Tibial nerve (tissue), 4 donors: ENCODE results near the gene PRDM4. TPM values are rescaled to one million over a fixed set of nuclear protein-coding genes. Genes with fewer than 3 reads are reported as not detected.

ENCODE experiments used
- DNase-seq, 2 donors: peaks; one replicate each; pipeline ENCODE4 v3.0.0-alpha.2; 2019; ENCODE audit warnings: low spot score in 2 of 2
- H3K27ac ChIP-seq, 4 donors: fragments of 200-600 bp; sonication (generic) in 3 of 4; one replicate each; pipeline ENCODE4 v1.5.1; 2017 to 2019; ENCODE audit warnings: mild to moderate bottlenecking in 1 of 4
- H3K27me3 ChIP-seq, 2 donors: fragments of 200-600 bp; sonication (generic) in 1 of 2; one replicate each; pipeline versions ENCODE4 v1.5.1 to v1.6.0; 2017 to 2019
- H3K36me3 ChIP-seq, 3 donors: fragments of 200-600 bp; sonication (generic); one replicate each; pipeline ENCODE4 v1.5.1; 2018 to 2019
- H3K4me1 ChIP-seq, 4 donors: fragments of 200-600 bp; sonication (generic) in 3 of 4; one replicate each; pipeline ENCODE4 v1.5.1; 2017 to 2019
- H3K4me3 ChIP-seq, 4 donors: fragments of 200-600 bp; sonication (generic) in 3 of 4; one replicate each; pipeline ENCODE4 v1.5.1; 2017 to 2019; ENCODE audit warnings: mild to moderate bottlenecking in 1 of 4, moderate library complexity in 1 of 4
- H3K9me3 ChIP-seq, 4 donors: fragments of 200-600 bp; sonication (generic) in 3 of 4; one replicate each; pipeline ENCODE4 v1.5.1; 2017 to 2019
- EP300 ChIP-seq, 2 donors: sonication (generic); formaldehyde crosslinking; IDR thresholded peaks; one replicate each; pipeline ENCODE4 v1.6.1; 2017; ENCODE audit warnings: antibody characterized with exemption in 2 of 2, mild to moderate bottlenecking in 1 of 2
- POLR2A ChIP-seq, 2 donors: fragments of 450-650 bp; IDR thresholded peaks; one replicate each; pipeline ENCODE4 v1.6.1; 2017; ENCODE audit warnings: antibody characterized with exemption in 2 of 2, mild to moderate bottlenecking in 2 of 2, moderate library complexity in 2 of 2
- WGBS, 2 donors: methylation state at CpG; one replicate each; pipeline ENCODE4 v1.1.5; 2018; 5-methylcytosine and 5-hydroxymethylcytosine counted together
- total RNA-seq, 4 donors: library from RNA; depleted of rRNA; stranded (reverse); fragments of >200 nt; gene quantifications; one replicate each; pipeline ENCODE4 v1.1.0, GENCODE V29; 2016
- TF ChIP-seq, protein P1 (sequence below), 5 experiments: fragments of 200-600 bp in 3 of 5; fragments of 450-650 bp in 2 of 5; sonication (generic) in 3 of 5; IDR thresholded peaks; one replicate each; pipeline ENCODE4 v1.5.1; 2016 to 2019; ENCODE audit warnings: antibody characterized with exemption in 5 of 5, mild to moderate bottlenecking in 3 of 5, moderate library complexity in 2 of 5

Gene PRDM4
- 10 to 100 TPM; 25.6 to 36.9 (median 34.7) TPM for total RNA-seq

DNA sequence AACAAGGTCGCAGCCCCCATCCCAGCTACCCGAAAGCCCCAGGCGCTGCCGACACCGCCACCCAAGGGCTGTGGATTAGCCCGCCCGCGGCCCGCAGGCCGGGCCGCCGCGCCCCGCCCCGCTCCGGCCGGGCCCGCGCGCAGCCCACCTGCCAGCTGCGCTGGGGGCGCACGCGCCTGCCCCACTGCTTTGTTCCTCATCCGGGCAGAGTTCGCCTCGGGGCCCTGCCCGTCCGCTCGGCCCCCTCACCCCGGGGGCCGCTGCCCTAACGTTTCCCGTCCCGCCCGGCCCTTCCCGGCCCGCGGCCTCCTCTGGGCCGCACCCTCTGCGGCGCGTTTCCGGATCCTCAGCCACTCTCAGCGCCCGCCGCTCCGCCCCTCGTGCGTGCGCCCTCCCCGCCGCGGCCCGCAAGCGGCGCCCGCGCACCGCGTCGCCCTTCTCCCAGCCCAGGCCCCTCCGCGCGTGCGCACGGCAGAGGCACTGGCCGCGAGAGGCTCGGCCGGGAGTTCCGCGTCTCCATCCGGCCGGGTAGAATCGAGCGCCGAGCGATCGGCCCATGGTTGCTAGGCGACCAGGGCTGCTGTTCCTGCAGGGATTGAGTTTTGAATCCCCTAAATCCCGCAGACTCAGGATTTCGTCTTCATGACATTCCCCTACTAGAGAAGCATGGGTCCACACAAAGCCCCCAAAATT lies at the start of gene PRDM4:
TSS of gene PRDM4 (minus strand) at position 329 of the 693 bp plus-strand sequence. CDS start 622 bp downstream, outside the sequence.
- no peaks in the 10 kb centered on the region for H3K27me3 ChIP-seq
- peak within 1 kb of the TSS; percentile 67 to 90 (median 75) for H3K4me3 ChIP-seq
- peak in 1 of 2 donors; percentile 86 for TF ChIP-seq EP300 (IDR thresholded peaks at IDR 0.05)
- TF ChIP-seq, protein P1, sequence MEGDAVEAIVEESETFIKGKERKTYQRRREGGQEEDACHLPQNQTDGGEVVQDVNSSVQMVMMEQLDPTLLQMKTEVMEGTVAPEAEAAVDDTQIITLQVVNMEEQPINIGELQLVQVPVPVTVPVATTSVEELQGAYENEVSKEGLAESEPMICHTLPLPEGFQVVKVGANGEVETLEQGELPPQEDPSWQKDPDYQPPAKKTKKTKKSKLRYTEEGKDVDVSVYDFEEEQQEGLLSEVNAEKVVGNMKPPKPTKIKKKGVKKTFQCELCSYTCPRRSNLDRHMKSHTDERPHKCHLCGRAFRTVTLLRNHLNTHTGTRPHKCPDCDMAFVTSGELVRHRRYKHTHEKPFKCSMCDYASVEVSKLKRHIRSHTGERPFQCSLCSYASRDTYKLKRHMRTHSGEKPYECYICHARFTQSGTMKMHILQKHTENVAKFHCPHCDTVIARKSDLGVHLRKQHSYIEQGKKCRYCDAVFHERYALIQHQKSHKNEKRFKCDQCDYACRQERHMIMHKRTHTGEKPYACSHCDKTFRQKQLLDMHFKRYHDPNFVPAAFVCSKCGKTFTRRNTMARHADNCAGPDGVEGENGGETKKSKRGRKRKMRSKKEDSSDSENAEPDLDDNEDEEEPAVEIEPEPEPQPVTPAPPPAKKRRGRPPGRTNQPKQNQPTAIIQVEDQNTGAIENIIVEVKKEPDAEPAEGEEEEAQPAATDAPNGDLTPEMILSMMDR (IDR thresholded peaks at IDR 0.05) = peak; percentile 46 to 76 (median 48)
- peak; percentile 85 to 92 for TF ChIP-seq POLR2A (IDR thresholded peaks at IDR 0.05)
- DNase-seq = peak; percentile 77 to 83
- peaks cover 3 to 32% (median 20%) of the 10 kb centered on the region in 4 donors for H3K4me1 ChIP-seq
- no peaks in the 10 kb centered on the region for H3K9me3 ChIP-seq
- peaks cover 0 to 12% (median 1%) of the 10 kb centered on the region in 3 donors for H3K36me3 ChIP-seq
- H3K27ac ChIP-seq = peak within 1 kb of the TSS in 3 of 4 donors; percentile 80 to 86 (median 81)
- 0 to 1% methylated on average over 5 to 27 of the region's 83 CpGs for WGBS, 2 donors

GRCh38 chr12:107807471-107808150 lies 46.7 kb upstream of the PRDM4 start:
- 42 to 74% methylated on average over 3 of the region's 3 CpGs for WGBS, 2 donors

GRCh38 chr12:107805488-107806180 lies 44.7 kb upstream of the PRDM4 start:
- H3K27me3 ChIP-seq = no peaks in the 10 kb centered on the region
- no peaks in the 10 kb centered on the region for H3K4me1 ChIP-seq
- no peak for DNase-seq
- no peak overlapping the region for H3K27ac ChIP-seq
- WGBS, 2 donors = 72 to 75% methylated on average over 18 to 22 of the region's 22 CpGs
- H3K4me3 ChIP-seq = no peak overlapping the region
- TF ChIP-seq, protein P1 (IDR thresholded peaks at IDR 0.05) = no peak
- no peak for TF ChIP-seq POLR2A (IDR thresholded peaks at IDR 0.05)
- no peak for TF ChIP-seq EP300 (IDR thresholded peaks at IDR 0.05)
- H3K36me3 ChIP-seq = no peaks in the 10 kb centered on the region
- H3K9me3 ChIP-seq = no peaks in the 10 kb centered on the region

More at GRCh38 chr12:107807471-107808150, 46.7 kb upstream of the PRDM4 start:
- TF ChIP-seq EP300 (IDR thresholded peaks at IDR 0.05) (no peak), POLR2A (IDR thresholded peaks at IDR 0.05) (no peak)
- TF ChIP-seq, protein P1 (IDR thresholded peaks at IDR 0.05) = no peak
- DNase-seq = no peak
- Histone ChIP-seq H3K9me3 (no peaks in the 10 kb centered on the region), H3K4me3 (no peak overlapping the region), H3K27me3 (no peaks in the 10 kb centered on the region), H3K36me3 (no peaks in the 10 kb centered on the region), H3K4me1 (no peaks in the 10 kb centered on the region), H3K27ac (no peak overlapping the region)

- H3K4me1 ChIP-seq = no peaks in the 10 kb centered on the region
- DNase-seq = no peak
- no peaks in the 10 kb centered on the region for H3K27me3 ChIP-seq
- H3K27ac ChIP-seq = no peak overlapping the region
- WGBS, 2 donors = 39 to 59% methylated on average over 3 of the region's 3 CpGs
- TF ChIP-seq POLR2A (IDR thresholded peaks at IDR 0.05) (no peak), EP300 (IDR thresholded peaks at IDR 0.05) (no peak)
- TF ChIP-seq, protein P1 (IDR thresholded peaks at IDR 0.05) = no peak
- H3K4me3 ChIP-seq = no peak overlapping the region
- no peaks in the 10 kb centered on the region for H3K9me3 ChIP-seq
- no peaks in the 10 kb centered on the region for H3K36me3 ChIP-seq
Observed at GRCh38 chr12:107803092-107803491, 42.2 kb upstream of the PRDM4 start.
